Lung (tissue), 12 donors: ENCODE data around the gene FAM217B. TPM values are rescaled to one million over a fixed set of nuclear protein-coding genes. Genes with fewer than 3 reads are reported as not detected.
A peak's percentile ranks its signal among the peaks of the same experiment; 100 is the strongest.

Source experiments
- ATAC-seq: fragments of 200-7000 bp; cut with Tn5 transposase; one replicate; pipeline ENCODE4 v1.9.1; 2020; ENCODE audit warnings: moderate number of reproducible peaks; ENCODE audit not compliant: insufficient read depth, low FRiP score
- DNase-seq, 3 donors: peaks; one replicate each; pipeline ENCODE4 v3.0.0-alpha.2; 2013 to 2017
- H3K27ac ChIP-seq, 2 donors: one replicate each; pipeline ENCODE4 v1.5.1; 2013; ENCODE audit warnings: mild to moderate bottlenecking in 2 of 2, moderate library complexity in 2 of 2, control low read depth in 1 of 2, inconsistent platforms in 1 of 2, low read depth in 1 of 2, low read length in 1 of 2
- H3K27me3 ChIP-seq, 3 donors: one replicate each; pipeline ENCODE4 v1.5.1; 2013; ENCODE audit warnings: low read length in 2 of 3; ENCODE audit not compliant: control insufficient read depth in 3 of 3, insufficient read depth in 3 of 3
- H3K36me3 ChIP-seq, 4 donors: one replicate each; pipeline ENCODE4 v1.5.1; 2013; ENCODE audit warnings: low read length in 4 of 4, mild to moderate bottlenecking in 1 of 4, moderate library complexity in 1 of 4; ENCODE audit not compliant: control insufficient read depth in 4 of 4, insufficient read depth in 4 of 4
- H3K4me1 ChIP-seq, 5 donors: one replicate each; pipeline ENCODE4 v1.5.1; 2013; ENCODE audit warnings: low read length in 5 of 5, mild to moderate bottlenecking in 2 of 5, moderate library complexity in 1 of 5; ENCODE audit not compliant: control insufficient read depth in 5 of 5, insufficient read depth in 5 of 5
- H3K4me3 ChIP-seq: one replicate; pipeline ENCODE4 v1.5.1; 2013; ENCODE audit warnings: mild to moderate bottlenecking, control low read depth, moderate library complexity
- H3K9ac ChIP-seq, 2 donors: one replicate each; pipeline ENCODE4 v1.5.1; 2013; ENCODE audit warnings: low read length in 2 of 2, control low read depth in 1 of 2; ENCODE audit not compliant: insufficient read depth in 1 of 2
- H3K9me3 ChIP-seq, 4 donors: one replicate each; pipeline ENCODE4 v1.5.1; 2013; ENCODE audit warnings: low read length in 3 of 4, mild to moderate bottlenecking in 1 of 4, moderate library complexity in 1 of 4; ENCODE audit not compliant: control insufficient read depth in 4 of 4, insufficient read depth in 3 of 4
- WGBS, 2 donors: extraction: QIAGEN DNeasy Blood & Tissue Kit; methylation state at CpG; one replicate each; pipeline ENCODE4 v1.1.7; 2013; 5-methylcytosine and 5-hydroxymethylcytosine counted together
- polyA plus RNA-seq, 2 donors: library from polyadenylated mRNA; stranded (reverse); fragments of 200-250 nt; gene quantifications; one replicate each; pipeline ENCODE4 v1.2.1, GENCODE V29; 2013
- total RNA-seq, 2 donors: library from RNA; depleted of rRNA in 1 of 2; stranded (reverse); fragments of >200 nt in 1 of 2; gene quantifications; one replicate each; pipeline ENCODE4 v1.2.1, GENCODE V29; 2014 to 2021
- TF ChIP-seq, protein P1 (sequence below): IDR thresholded peaks from 2 replicates; pipeline ENCODE4 v1.5.1; 2012; ENCODE audit warnings: mild to moderate bottlenecking; ENCODE audit errors: control extremely low read depth, extremely low read depth
- donor health status: control.
- donor health status: control.
- donor health status: Bipolar disorder and iron deficiency.
- donor health status: healthy.
- donor health status: DM: yes; HTN: yes; CAD: no.

The FAM217B gene
- total and polyA plus RNA-seq, 4 donors = 4.9 to 18.5 (median 10.2) TPM

DNA sequence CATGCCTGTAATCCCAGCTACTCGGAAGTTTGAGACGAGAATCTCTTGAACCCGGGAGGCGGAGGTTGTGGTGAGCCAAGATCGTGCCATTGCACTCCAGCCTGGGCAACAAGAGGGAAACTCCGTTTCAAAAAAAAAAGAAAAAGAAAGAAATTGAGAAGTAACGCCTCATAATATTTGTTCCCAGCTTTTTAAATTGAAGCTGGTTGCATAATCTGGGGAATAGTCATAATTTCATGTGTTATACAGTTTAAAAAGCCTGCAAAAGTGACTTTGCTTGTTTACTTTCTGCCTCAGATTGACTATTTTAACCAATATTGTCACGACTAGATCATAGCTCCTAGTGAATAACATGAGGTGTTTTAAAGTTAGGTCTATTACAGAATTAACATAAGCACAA is 7.2 kb downstream of the FAM217B start:
- TF ChIP-seq, protein P1, sequence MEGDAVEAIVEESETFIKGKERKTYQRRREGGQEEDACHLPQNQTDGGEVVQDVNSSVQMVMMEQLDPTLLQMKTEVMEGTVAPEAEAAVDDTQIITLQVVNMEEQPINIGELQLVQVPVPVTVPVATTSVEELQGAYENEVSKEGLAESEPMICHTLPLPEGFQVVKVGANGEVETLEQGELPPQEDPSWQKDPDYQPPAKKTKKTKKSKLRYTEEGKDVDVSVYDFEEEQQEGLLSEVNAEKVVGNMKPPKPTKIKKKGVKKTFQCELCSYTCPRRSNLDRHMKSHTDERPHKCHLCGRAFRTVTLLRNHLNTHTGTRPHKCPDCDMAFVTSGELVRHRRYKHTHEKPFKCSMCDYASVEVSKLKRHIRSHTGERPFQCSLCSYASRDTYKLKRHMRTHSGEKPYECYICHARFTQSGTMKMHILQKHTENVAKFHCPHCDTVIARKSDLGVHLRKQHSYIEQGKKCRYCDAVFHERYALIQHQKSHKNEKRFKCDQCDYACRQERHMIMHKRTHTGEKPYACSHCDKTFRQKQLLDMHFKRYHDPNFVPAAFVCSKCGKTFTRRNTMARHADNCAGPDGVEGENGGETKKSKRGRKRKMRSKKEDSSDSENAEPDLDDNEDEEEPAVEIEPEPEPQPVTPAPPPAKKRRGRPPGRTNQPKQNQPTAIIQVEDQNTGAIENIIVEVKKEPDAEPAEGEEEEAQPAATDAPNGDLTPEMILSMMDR = no peak
- peaks cover 0 to 44% (median 10%) of the 10 kb centered on the region in 5 donors for H3K4me1 ChIP-seq
- H3K9ac ChIP-seq = no peak overlapping the region
- no peaks in the 10 kb centered on the region for H3K27me3 ChIP-seq
- peaks cover 0 to 21% (median 8%) of the 10 kb centered on the region in 4 donors for H3K36me3 ChIP-seq
- 66 to 72% methylated on average over 8 of the region's 8 CpGs for whole genome bisulfite sequencing, 2 donors
- no peak for DNase-seq
- H3K27ac ChIP-seq = no peak overlapping the region
- no peaks in the 10 kb centered on the region for H3K9me3 ChIP-seq
- no peak for ATAC-seq
- no peak overlapping the region for H3K4me3 ChIP-seq

DNA sequence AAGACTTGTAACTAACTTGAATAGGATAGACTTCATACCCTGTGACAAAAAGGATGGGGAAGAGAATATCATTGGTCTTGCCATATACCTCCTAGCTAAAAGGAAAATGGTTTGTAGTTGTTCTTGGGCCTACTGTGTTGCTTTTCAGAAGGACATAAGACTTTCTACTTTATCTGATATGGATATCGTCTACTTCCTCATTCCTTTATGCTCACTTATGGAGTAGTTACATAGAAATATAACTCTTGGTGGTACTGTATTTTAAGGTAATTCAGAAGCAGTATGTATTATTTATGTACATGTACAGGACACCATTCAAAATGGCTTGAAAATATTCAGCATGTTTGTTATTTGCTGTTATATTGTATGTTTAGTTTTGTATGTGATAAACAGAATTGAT is 8.0 kb downstream of the FAM217B start:
- peaks cover 0 to 15% (median 6%) of the 10 kb centered on the region in 4 donors for H3K36me3 ChIP-seq
- no peaks in the 10 kb centered on the region for H3K9me3 ChIP-seq
- no peaks in the 10 kb centered on the region for H3K27me3 ChIP-seq
- H3K4me1 ChIP-seq = peaks cover 0 to 41% (median 10%) of the 10 kb centered on the region in 5 donors
- ATAC-seq (no peak), DNase-seq (no peak)
- no peak overlapping the region for H3K4me3 ChIP-seq
- WGBS, 2 donors = 23 to 25% methylated on average over 1 of the region's 1 CpG
- TF ChIP-seq, protein P1 = no peak
- H3K27ac ChIP-seq = no peak overlapping the region
- H3K9ac ChIP-seq = no peak overlapping the region

DNA sequence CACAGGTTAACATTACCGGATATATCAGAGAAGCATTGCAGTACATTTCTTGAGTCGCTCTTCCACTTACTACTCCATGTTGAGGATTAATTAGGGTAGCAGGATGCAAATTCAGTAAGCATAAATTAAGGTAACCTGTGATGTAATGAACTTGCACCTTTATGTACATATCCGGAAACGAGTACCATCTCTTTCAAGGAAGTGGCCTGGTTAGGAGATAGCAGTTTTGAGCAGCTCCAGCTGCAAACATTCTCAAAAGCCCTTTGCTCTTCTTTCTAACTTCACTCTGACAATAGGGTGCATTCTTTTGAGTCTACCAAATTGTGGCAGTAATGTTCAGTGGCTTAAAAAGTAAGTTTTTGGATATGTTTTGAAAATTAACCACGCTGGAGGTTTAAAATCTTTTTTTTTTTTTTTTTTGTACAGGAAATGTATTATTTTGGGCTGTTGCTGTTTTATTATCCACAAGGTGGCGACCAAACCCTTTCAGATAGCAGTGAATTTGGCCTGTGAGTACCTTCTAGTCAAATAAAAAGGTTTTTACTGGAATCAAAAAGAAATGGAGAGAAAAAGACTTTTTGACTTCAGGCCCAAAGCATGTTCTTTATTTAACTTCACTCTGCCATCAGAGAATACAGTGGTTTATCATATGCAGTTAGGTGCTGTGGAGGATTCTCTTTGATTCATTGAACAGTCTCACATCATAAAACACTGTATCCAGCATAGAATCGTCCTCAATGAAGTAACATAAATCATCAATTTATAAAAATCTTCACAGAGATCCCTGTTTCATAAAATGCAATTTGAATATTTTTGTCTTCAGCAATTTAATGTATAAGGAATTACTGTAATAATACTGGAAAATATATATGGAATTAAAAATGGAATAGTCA is 8.9 kb downstream of the FAM217B start:
- no peaks in the 10 kb centered on the region for H3K9me3 ChIP-seq
- no peaks in the 10 kb centered on the region for H3K27me3 ChIP-seq
- DNase-seq (peak; percentile 51 to 88 (median 84)), ATAC-seq (no peak)
- H3K4me3 ChIP-seq = no peak overlapping the region
- WGBS, 2 donors = 36 to 38% methylated on average over 7 of the region's 7 CpGs
- peaks cover 0 to 38% (median 10%) of the 10 kb centered on the region in 5 donors for H3K4me1 ChIP-seq
- H3K27ac ChIP-seq = no peak overlapping the region
- TF ChIP-seq, protein P1 = peak; percentile 32
- peaks cover 0 to 13% (median 6%) of the 10 kb centered on the region in 4 donors for H3K36me3 ChIP-seq
- no peak overlapping the region for H3K9ac ChIP-seq
